Panc1 (cell line): ENCODE measurements around the gene FGGY.

Experiments
- POLR2AphosphoS5 ChIP-seq: IDR thresholded peaks from 2 replicates; pipeline ENCODE4 v1.6.1; 2012; ENCODE audit warnings: mild to moderate bottlenecking, low read depth, low read length, moderate library complexity
- SIN3A ChIP-seq: IDR thresholded peaks from 2 replicates; pipeline ENCODE4 v1.6.1; 2012; ENCODE audit warnings: low read depth, mild to moderate bottlenecking, low read length, moderate library complexity, borderline replicate concordance; ENCODE audit not compliant: insufficient read depth
- TCF7L2 ChIP-seq: IDR thresholded peaks from 2 replicates; pipeline ENCODE4 v1.6.1; 2011; ENCODE audit warnings: mild to moderate bottlenecking, low read depth, low read length, inconsistent platforms
- TF ChIP-seq, protein P1 (sequence below): fragments of 450-650 bp; IDR thresholded peaks from 2 replicates; pipeline ENCODE4 v1.5.1; 2017; ENCODE audit warnings: mild to moderate bottlenecking
- TF ChIP-seq, protein P2 (sequence below), 2 experiments: IDR thresholded peaks; 2 replicates each; pipeline ENCODE4 v1.6.1; 2011 to 2012; ENCODE audit warnings: low read depth in 2 of 2, control low read depth in 1 of 2, low read length in 1 of 2, mild to moderate bottlenecking in 1 of 2, moderate library complexity in 1 of 2; ENCODE audit not compliant: insufficient read depth in 1 of 2

DNA sequence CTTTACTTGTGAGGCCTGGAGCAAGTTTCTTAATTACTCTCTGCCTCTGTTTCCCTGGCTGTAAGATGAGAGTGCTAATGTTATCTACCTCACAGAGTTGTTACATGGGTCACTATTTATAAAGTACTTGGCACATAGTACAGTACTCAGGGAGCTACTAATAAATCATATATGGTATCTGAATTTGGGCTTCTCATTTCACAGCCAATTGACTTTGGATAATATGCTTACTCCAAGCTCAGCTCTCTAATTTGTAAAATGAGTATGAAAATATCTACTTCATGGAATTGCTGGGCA is 409.4 kb downstream of the FGGY start:
- TF ChIP-seq, protein P1, sequence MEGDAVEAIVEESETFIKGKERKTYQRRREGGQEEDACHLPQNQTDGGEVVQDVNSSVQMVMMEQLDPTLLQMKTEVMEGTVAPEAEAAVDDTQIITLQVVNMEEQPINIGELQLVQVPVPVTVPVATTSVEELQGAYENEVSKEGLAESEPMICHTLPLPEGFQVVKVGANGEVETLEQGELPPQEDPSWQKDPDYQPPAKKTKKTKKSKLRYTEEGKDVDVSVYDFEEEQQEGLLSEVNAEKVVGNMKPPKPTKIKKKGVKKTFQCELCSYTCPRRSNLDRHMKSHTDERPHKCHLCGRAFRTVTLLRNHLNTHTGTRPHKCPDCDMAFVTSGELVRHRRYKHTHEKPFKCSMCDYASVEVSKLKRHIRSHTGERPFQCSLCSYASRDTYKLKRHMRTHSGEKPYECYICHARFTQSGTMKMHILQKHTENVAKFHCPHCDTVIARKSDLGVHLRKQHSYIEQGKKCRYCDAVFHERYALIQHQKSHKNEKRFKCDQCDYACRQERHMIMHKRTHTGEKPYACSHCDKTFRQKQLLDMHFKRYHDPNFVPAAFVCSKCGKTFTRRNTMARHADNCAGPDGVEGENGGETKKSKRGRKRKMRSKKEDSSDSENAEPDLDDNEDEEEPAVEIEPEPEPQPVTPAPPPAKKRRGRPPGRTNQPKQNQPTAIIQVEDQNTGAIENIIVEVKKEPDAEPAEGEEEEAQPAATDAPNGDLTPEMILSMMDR = no peak
- TF ChIP-seq POLR2AphosphoS5 (no peak), TCF7L2 (no peak), SIN3A (no peak)
- TF ChIP-seq, protein P2, sequence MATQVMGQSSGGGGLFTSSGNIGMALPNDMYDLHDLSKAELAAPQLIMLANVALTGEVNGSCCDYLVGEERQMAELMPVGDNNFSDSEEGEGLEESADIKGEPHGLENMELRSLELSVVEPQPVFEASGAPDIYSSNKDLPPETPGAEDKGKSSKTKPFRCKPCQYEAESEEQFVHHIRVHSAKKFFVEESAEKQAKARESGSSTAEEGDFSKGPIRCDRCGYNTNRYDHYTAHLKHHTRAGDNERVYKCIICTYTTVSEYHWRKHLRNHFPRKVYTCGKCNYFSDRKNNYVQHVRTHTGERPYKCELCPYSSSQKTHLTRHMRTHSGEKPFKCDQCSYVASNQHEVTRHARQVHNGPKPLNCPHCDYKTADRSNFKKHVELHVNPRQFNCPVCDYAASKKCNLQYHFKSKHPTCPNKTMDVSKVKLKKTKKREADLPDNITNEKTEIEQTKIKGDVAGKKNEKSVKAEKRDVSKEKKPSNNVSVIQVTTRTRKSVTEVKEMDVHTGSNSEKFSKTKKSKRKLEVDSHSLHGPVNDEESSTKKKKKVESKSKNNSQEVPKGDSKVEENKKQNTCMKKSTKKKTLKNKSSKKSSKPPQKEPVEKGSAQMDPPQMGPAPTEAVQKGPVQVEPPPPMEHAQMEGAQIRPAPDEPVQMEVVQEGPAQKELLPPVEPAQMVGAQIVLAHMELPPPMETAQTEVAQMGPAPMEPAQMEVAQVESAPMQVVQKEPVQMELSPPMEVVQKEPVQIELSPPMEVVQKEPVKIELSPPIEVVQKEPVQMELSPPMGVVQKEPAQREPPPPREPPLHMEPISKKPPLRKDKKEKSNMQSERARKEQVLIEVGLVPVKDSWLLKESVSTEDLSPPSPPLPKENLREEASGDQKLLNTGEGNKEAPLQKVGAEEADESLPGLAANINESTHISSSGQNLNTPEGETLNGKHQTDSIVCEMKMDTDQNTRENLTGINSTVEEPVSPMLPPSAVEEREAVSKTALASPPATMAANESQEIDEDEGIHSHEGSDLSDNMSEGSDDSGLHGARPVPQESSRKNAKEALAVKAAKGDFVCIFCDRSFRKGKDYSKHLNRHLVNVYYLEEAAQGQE (IDR thresholded peaks at IDR 0.05; ENCODE audit: insufficient read depth in 1 of 2, low read depth in 2 of 2, low read length in 1 of 2) = no peak
